CD4-positive, alpha-beta T cell treated with Interleukin-4 for 4 hours (primary cell): ENCODE data around the gene SORD.
"Not testable (repeated sequence)": the region's sequence is repeated elsewhere in the genome, so short reads cannot be mapped to it uniquely, and the experiment has no call there.

ENCODE experiments used
- DNase-seq: peaks from one replicate; pipeline ENCODE4 v3.0.0-alpha.2; 2020

The SORD gene

DNA sequence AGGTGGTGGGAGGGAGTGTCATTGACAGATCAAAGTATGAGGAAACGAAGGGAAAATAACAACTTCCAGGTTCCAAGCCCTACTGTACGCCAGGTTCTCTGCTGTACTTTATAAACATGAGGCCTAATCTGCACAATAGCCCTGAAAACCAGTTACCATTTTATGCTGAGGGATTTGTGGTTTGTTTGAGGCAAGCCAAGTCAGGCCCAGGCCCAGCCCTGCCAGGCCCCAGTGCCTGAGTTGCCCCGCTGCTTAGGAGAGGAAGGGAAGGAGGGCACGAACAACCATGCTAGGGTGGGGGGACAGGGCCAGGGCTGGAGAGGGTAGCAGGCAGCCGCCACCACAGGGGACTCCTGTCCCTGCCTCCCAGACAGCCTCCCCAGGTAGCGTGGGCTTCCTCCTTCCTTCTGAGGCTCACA is 47.0 kb downstream of the SORD start:
- not testable (repeated sequence) for DNase-seq

DNA sequence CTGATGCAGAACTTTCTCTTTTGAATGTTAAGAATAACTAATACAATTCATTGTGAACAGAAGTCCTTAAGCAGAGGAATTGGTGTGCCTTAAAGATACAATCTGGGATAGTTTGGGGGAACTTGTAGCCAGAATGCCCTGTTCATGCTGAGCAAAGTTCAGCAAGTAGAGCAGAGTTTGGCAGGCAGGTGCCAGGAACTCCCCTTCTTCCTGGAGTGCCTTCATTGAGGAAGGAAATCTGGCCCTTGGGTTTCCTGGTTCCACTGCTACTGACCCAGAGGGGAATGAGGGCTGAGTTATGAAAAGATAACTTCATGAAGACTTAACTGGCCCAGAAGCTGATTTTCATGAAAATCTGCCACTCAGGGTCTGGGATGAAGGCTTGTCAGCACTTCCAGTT is 50.6 kb downstream of the SORD start:
- DNase-seq: not testable (repeated sequence)

DNA sequence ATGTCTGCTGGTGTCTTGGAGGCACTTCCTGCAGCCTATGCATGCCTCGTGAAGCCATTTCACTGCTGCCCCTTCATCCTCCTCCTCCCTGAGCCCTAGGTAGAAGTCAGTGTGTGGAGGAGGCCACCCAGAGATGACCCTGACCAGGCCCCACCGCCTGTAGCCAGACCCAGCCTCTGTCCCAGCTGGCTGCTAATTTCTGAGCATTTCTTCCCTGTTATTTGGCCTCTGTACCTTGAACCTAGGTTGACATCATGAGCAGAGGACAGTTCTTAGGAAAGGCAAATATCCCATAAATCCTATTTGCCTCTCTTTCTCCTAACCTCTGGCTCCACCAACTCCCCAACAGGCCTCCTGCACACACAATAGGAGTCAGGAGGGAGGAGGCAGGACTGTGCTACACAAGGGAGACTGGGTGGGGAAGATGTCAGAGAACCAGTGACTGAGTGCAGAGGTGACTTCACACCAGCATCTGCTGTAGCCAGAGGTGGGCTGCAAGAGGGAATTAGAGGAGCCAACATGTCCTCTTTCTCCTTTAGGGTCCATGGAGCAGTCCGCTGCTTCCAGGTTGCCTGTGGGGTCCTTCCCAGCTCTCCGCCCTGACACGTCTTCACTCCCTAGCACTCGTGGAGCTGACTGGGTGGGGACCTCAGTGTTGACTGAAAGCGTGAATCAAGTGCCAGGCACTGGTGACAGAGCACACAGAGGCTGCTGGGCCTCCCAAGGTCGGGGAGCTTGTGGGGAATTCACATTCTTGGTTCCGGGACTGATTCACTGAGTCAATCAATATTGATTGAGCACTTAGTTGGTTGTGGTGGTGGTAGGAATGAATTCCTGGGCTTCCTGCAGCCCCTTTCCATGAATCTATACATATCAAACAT is 52.7 kb downstream of the SORD start:
- not testable (repeated sequence) for DNase-seq

DNA sequence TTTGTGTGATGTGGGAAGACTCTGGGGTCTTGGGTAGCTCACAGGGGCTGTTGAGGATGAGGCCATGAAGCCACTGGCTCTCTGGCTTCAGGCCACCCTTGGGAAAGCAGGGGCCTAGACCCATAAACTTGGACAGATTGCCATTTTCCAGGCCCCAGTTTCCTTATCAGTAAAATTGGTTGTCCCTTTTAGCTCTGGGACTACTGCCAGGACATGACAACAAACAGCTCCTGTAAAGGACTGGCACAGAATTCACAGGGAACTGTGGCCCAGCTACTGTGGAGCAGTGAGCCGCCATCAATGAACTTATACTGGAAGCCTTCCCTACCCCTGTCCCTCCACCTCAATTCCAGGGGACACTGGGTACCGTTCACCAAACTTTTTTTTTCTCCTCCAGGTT is 54.4 kb downstream of the SORD start:
- DNase-seq: not testable (repeated sequence)

DNA sequence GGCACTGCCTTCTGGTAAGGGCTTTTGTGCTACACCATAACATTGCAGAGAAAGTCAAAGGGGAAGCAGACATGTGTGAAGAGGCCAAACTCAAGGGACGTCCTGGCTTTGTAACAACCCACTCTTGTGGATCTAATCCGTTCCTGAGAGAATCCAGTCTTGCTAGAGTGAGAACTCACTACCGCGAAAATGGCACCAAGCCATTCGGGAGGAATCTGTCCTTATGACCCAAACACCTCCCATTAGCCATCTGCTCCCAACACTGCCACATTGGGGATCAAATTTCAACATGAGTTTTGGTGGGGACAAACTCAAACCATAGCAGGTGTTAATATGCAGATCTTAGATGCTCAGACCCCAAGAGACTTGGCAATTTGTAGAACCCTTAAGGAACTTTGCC is 56.2 kb downstream of the SORD start:
- not testable (repeated sequence) for DNase-seq

DNA sequence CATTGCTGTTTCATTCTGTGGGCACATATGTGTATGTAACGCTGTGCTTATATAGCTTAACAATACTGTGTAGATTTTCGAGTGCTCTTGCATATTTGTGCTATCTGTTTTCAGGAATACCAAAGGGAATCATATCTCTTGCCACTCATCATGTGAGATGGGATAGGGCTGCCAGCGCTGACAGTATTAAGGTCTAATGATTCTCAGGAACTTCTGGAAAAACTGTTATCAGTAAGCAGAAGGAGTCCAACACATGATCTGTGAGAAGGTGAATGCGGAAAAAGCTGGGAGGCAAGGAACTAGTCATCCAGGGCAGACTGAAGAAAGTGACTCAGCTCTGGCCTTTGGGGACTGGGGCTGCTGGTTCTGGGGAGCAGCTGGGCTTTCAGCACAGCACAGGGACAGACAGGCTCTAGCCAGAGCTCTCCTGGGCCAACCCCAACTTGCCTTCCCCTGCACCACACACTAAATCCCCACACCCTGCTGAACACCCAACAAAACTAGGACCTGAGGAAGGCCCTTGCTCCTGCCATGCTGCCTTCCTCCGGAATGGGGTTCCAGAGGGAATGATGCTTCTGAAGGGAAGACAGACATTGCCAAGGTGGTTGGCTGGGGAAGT is 56.7 kb downstream of the SORD start:
- DNase-seq: not testable (repeated sequence)

DNA sequence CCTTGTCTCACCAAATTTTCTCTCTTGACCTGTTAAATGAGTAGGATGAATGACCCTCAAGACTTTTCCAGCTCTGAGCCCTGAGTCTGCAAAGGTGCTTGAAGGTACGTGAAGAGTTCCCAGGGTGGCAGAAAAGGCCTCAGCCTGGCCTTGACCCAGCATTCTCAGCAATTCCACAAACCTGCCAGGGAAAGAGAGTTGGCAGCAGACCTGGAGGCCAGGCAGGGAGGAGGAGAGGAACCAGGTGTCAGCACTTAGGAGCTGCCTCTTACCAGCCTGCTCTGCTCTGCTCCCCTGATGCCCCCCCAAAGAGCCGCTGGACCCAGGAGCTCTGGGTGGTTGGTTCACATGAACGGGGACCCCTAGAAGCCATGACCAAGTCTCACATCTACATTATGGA is 57.6 kb downstream of the SORD start:
- not testable (repeated sequence) for DNase-seq

DNA sequence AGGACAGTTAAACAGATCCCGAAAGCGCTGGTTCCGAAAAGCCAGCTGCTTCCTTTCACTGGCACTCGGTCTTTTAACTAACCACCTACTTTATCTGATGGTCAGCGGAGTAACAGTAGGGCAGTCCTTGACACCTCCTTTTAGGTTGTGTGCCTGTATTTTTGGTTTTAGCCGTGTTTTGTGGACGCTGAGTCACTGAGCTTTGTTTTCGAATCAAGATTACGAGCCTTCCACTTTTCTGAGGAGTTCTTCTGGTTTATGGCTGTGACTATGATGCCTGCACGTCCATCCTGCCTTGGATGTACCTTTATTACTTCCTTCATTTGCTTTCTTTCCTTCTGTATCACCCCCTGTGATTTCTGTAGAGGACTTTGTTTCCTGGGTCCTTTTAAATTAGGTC is 59.4 kb downstream of the SORD start:
- DNase-seq: not testable (repeated sequence)

DNA sequence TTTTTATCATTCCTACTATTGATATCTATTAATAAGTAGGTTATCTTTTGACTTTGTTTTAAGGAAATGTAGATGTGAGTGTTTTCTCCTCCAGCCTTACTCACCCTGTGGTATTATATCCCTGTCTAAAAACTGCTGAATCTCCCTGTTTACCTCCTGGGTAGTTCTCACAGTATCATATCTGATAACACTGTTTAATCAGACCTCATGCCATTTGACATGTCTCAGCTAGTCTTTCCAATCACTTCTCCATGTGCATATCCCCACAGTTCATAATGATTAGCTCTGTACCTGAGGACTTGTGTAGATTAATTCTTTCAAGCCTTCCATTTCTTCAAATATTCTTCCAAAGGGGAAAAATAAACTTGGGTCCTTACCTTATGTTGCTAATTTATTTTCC is 60.2 kb downstream of the SORD start:
- no peak for DNase-seq

DNA sequence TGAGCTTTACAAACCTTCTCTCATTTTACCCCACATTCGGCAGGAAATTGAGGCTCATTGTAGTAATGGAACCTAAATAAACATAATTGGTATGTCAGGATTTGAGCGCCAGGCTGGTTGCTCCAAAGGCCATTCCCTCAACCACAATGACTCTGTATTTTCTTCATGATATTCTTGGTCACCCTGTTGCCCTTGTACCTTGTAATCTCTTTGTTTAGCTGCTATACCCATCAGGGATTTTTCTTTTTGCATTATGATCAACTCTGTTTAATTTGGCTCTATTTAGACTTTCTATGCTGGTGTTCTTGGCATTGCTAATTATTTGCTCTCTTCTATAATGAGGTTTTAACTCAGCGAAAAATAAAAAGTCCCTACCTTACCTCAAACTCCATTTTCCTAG is 61.2 kb downstream of the SORD start:
- DNase-seq: no peak

DNA sequence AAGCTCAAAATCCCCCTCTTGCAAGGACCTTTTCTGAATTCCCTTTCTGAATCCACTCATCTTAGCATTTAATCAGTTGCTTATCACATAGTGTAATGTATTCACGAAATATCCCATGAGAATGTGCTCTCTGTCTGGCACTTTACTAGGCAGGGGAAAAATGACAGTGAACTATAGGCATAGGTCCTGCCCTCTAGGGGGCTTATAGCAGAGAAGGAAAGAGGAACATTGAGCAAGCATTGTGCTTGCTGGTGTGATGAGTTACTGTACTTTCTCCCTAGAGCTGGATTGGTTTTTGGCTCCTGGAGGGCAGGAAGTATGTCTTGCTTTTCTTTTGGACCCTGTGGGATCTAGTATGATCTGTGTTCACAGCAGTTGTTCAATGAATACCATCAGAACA is 64.5 kb downstream of the SORD start:
- no peak for DNase-seq

DNA sequence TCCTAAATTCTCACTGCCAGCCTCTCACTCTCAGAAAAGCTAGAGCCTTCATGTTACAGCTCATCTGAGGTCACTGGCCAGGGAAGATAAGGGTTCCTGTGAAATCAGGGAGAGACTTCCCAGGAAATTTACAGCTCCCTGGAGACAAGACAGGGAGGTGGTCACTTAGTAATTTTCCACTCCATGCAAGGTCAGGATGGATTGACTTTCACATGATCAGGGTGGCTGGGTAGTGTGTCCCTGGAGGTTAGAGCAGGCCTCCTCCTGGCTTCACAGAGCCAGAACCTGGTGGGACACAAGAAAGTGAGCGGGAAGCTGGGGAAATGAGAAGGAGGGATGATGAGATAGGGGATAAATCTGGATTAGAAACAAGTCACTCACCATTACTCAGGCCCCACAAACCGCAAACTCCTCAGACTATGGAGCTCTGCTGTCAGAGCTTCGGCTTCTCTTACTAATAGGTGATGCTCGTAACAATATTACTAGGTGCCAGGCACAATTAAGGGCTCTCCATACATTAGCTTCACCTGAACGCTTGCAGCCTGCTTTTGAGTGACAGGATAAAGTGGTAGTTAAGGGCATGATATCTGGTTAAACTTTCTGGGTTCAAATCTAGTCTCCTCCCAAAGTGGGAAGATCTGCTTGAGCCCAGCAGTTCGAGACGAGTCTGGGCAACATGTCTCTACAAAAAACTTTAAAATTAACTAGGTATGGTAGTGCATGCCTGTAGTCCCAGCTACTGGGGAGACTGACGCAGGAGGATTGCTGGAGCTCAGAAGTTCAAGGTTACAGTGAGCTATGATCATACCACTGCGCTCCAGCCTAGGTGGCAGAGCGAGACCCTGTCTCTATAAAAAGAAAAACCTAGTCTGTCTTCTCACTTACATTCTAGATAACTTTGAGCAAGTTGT is 66.1 kb downstream of the SORD start:
- DNase-seq: no peak

DNA sequence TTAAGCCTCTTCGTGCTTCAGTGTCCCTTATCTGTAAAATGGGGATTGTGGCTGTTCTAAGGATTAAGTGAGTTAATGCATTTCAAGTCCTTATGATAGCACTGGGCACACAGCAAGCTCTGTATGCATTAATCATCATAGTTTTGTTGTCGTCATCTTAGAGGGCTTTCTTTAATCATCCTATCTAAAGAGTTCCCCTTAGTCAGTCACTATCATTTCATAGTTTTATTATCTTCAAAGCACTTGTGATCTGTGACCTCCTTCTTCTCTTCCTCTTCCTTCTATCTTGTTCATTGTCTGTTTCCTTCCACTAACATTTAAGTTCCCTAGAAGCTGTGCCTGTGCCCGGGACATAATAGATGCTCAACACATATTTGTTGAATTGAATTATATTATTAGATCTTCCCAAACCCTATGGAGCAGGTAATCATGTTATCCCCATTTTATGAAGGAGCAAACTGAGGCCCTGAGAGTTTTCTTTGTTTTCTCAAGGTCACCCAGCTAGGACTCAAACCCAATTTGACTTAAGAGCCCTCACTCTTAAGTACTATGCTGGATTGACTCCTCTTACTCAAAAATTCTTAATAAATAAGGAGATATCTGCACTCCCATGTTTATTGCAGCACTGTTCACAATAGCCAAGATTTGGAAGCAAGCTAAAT is 66.8 kb downstream of the SORD start:
- DNase-seq: no peak

DNA sequence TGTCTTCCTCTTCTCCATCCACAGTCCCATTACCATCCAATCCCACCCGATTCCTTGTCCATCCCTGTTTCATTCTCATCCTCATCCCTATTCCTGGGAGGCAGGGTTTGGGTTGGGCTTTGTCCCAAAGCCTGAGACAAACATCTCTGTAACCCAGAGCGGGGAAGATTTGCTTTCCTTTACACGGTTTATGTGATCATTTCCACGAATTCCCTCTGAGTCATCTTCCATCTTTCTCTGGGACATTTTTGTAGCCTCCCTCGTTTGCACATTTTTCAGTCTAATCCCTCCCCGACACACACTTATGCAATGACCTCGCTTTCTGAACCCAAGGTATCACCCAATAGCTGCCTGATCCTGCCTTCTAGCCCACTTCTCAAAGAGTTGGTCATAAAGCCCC is 68.2 kb downstream of the SORD start:
- no peak for DNase-seq

DNA sequence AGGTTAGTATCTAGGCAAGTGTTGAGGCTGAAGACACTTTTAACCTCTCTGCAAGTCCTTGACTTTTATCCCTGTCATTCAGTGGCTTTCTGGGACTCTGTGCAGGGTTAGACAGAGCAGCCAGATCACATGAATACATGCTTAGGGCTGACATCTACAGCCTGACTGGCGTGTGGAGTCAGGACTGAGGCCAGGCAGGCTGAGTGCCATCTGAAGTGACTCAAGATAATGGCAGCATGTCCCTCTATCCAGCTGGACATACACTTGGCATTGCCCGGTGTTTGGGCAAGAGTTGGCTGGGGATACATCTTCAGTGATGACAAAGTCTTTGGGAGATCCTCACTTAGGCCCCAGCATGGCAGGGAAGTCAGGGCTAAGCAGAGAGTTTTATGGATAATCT is 68.6 kb downstream of the SORD start:
- no peak for DNase-seq

DNA sequence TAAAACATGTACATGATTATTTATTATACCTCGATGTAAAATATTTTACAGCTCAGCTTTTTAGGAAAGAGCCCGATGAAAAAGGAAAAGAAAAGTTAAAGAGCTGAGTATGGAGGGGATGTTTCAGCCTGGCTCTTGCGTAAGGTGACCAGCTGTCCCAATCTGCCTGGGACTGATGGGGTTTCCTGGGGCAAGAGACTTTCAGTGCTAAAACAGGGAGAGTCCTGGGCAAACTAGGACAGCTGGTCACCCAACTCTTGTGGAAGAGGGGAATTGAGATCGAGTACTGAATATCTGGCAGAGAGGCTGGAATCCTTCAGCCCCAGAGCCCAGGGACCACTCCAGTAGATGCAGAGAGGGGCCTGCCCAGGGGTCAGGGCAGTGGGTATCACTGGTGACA is 70.0 kb downstream of the SORD start:
- no peak for DNase-seq

DNA sequence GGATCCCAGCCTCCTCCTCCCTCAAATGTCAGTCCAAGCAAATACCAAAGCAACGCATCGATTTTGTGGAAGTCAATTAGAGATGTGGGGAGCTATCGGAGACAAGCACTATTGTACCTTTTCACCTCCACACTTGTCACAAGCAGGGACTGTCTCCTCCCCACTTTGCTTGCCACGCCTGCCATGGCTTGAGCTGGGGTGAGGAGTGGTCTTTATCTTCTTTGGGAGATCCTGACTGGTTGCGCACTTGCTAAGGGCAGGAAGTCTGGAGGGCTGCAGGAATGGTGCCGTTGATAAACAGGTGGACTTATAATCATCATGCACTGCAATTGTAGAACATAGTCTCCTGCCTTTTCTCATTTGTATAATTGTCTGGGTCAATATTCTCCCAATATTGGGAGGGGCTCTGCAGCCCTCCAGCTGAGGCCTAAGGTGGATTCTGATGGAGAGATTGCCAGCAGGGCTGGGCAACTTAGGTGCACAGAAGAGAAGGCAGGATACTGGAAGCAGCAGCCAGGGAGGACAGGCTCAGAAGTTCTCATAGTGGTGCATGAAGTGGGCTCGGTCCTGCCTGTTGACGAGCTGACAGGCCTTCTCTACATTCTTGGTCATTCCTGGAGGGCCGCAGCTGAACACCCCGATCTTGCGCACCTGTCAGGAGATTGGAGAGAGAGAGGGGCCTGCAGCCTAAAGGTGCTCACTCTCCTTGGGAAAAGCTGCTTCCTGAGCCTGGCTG is 70.8 kb downstream of the SORD start:
- no peak for DNase-seq

DNA sequence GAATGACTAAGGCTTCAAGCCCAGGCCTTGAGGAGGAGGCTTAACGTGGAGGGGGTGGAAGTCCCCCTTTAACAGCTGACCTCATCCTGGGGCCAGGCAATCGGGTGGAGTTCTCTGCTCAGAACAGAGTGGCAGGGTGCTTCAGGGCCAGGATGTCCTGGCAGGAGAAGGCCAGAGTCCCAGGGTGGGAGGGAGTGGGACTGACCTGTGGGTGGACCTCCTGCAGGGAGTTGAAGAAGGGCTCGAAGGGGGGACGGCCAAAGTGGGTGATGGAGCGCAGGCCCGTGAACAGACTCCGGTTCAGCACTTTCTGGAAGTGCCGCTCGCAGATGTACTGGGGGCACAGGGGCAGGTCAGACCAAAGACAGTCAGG is 71.3 kb downstream of the SORD start:
- DNase-seq: no peak

DNA sequence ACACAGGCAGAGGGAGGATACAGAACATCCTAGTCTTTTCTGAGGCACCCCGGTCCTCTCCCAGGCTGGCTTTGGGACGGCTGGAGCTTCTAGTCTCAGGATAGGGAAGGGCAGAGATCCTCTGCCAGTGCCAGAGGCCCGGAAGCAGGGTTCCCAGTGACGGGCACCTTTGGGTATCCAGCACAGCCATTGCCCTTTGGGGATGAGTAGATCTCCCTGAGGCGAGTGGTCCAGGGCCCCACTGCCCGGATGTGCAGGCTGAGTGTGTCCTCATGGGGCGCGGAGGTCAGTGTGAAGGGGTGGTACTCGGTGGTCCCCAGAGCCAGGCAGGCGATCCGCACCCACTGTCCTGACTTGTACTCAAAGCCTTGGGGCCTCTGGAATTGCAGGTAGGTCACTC is 72.7 kb downstream of the SORD start:
- no peak for DNase-seq

DNA sequence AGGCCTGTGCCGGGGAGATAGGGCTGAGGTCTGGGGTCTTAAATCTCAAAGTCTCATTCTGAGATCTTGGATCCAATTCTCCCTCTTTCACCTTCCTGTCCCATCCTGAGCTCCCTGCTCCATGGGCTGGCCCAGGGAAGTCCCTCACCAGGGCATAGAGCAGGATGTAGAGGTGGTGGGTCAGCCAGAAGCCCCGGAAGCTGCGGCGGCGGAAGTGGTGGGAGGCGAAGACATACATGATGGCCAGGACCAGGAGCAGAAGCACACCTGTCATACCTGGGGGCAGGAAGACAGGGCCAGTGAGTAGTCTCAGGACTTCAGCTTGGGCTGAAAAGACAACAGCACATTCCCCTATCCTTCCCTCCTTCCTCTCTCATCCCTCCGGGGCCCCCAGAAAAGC is 74.5 kb downstream of the SORD start:
- DNase-seq: no peak

DNA sequence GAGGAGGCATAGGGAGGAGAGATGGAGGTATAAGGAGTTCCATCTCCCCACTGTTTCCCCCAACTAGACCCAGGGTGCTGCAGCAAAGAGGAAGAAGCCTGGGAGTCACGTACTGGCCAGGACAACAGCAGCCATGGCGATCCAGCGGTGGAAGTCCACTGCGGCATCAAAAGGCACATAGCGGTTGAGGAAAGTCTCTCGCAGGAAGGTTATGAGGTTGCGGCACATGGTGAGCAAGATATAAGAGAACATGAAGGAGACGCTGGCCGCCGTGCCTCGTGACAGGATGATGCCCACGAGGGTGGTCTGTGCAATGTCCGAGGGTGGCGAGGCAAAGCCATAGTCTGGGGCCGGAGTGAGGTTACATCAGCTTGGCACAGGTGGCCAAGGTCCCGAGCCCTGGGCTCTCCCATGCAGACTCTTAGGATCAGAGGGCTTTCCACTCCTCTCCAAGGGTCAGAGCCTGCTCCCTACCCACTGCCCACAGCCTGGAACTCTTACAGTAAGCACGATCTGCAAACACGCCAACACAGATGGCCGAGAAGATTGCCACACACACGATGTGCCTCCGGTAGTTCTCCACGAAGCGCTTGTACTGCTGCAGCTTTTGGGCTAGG is 76.7 kb downstream of the SORD start:
- no peak for DNase-seq
